Neutrophil (primary cell): ENCODE measurements around the gene RPUSD1.
"Not testable (repeated sequence)": the region's sequence is repeated elsewhere in the genome, so short reads cannot be mapped to it uniquely, and the experiment has no call there.

Experiments used
- H3K27ac ChIP-seq: fragments of 200-600 bp; sonication (generic); 2 replicates; pipeline ENCODE4 v1.5.1; 2016; ENCODE audit warnings: mild to moderate bottlenecking, moderate library complexity
- H3K27me3 ChIP-seq: fragments of 200-600 bp; sonication (generic); 2 replicates; pipeline ENCODE4 v1.6.0; 2016; ENCODE audit warnings: mild to moderate bottlenecking
- H3K36me3 ChIP-seq: fragments of 200-600 bp; sonication (generic); 2 replicates; pipeline ENCODE4 v1.5.1; 2017
- H3K4me1 ChIP-seq, 2 experiments: fragments of 200-600 bp in 1 of 2; sonication (generic) in 1 of 2; 1 replicate in 1 of 2; 2 replicates in 1 of 2; pipeline versions ENCODE4 v1.5.1 to v1.6.1; 2013 to 2016; ENCODE audit warnings: low read depth in 1 of 2, low read length in 1 of 2, mild to moderate bottlenecking in 1 of 2, moderate library complexity in 1 of 2; ENCODE audit not compliant: control insufficient read depth in 1 of 2, insufficient read depth in 1 of 2
- H3K4me3 ChIP-seq, 2 experiments: fragments of 200-600 bp in 1 of 2; sonication (generic) in 1 of 2; 1 replicate in 1 of 2; 2 replicates in 1 of 2; pipeline ENCODE4 v1.5.1; 2013 to 2016; ENCODE audit warnings: low read depth in 1 of 2, low read length in 1 of 2, mild to moderate bottlenecking in 1 of 2, moderate library complexity in 1 of 2
- H3K9me3 ChIP-seq: fragments of 200-600 bp; sonication (generic); 2 replicates; pipeline ENCODE4 v1.5.1; 2016
- CTCF ChIP-seq: fragments of 200-600 bp; sonication (generic); IDR thresholded peaks from 2 replicates; pipeline ENCODE4 v1.5.1; 2016; ENCODE audit warnings: antibody characterized with exemption

Gene RPUSD1

DNA sequence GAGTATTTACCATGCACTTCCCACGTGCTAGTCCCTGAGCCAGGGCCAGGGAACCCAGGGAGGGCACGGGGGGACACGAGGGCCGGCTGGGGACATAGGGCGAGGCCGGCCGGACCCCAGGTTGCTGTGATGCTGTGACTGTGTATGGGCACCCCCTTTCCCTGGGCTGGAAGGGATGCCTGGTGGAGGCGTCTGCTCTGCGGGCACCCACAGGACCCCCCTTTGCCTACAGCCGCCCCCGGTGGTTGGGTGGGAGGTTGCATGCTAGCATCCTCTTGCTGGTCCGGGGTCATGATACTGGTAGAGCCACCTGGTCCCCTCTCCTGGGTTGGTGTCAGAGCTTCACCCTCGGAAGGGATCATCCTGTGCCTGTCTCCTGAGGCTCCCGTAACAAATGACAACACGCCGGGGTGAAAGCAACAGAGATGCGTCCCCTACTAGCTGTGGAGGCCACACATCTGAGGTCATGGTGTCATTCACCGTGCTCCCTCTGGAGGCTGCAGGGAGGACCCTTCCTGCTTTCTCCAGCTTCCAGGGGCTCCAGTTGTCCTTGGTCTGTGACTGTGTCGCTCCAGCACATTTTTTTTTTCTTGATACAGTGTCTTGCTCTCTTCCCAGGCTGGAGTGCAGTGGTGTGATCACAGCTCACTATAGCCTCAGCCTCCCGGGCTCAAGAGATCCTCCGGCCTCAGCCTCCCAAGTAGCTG, 44.2 kb downstream of the RPUSD1 start:
- TF ChIP-seq CTCF = no peak
- Histone ChIP-seq H3K36me3 (no peaks in the 10 kb centered on the region), H3K4me1 (peaks cover 12 to 15% of the 10 kb centered on the region in 2 experiments), H3K27me3 (peaks cover 6% of the 10 kb centered on the region), H3K27ac (no peak overlapping the region), H3K9me3 (no peaks in the 10 kb centered on the region), H3K4me3 (no peak overlapping the region)

DNA sequence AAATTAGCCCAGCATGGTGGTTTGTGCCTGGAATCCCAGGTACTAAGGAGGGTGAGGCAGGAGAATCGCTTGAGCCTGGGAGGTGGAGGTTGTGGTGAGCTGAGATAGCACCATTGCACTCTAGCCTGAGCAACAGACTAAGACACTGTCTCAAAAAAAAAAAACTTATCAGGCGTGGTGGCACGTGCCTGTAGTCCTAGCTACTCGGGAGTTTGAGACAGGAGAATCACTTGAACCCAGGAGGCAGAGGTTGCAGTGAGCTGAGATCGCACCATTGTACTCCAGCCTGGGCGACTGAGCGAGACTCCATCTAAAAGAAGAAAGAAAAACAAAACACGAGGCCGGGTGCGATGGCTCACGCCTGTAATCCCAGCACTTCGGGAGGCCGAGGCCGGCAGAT, 45.3 kb downstream of the RPUSD1 start:
- H3K27ac ChIP-seq, H3K4me3 ChIP-seq, H3K27me3 ChIP-seq, H3K36me3 ChIP-seq, H3K9me3 ChIP-seq: not testable (repeated sequence)
- peaks cover 12 to 15% of the 10 kb centered on the region in 2 experiments for H3K4me1 ChIP-seq

DNA sequence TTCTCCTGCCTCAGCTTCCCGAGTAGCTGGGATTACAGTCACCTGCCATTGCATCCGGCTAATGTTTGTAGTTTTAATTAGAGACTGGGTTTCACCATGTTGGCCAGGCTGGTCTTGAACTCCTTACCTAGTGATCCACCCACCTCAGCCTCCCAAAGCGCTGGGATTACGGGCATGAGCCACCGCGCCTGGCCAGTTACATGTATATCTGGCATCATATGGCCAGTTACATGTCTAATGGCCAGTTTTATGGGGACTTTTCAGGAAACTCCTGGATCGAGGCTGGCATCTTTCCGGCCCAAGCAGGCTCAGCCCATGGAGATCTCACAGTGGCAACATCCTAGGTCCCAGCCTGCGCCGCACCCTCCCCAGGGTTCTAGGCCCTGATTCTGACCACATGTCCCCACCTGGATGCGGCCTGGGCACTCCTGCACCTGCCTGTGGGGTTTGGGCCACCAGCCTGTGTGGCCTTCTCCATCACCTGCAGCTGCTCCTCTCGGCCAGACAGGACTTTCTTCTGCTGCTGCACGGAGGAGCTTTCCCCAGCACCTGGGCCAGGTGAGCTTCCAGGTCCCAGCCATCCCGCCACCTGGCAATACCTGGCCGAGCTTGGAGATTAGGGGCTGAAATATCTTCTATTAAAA, 46.1 kb downstream of the RPUSD1 start:
- Histone ChIP-seq H3K4me3 (no peak overlapping the region), H3K9me3 (no peaks in the 10 kb centered on the region), H3K27me3 (peaks cover 6% of the 10 kb centered on the region), H3K4me1 (peaks cover 12 to 15% of the 10 kb centered on the region in 2 experiments), H3K27ac (no peak overlapping the region), H3K36me3 (peaks cover 8% of the 10 kb centered on the region)
- no peak for TF ChIP-seq CTCF

DNA sequence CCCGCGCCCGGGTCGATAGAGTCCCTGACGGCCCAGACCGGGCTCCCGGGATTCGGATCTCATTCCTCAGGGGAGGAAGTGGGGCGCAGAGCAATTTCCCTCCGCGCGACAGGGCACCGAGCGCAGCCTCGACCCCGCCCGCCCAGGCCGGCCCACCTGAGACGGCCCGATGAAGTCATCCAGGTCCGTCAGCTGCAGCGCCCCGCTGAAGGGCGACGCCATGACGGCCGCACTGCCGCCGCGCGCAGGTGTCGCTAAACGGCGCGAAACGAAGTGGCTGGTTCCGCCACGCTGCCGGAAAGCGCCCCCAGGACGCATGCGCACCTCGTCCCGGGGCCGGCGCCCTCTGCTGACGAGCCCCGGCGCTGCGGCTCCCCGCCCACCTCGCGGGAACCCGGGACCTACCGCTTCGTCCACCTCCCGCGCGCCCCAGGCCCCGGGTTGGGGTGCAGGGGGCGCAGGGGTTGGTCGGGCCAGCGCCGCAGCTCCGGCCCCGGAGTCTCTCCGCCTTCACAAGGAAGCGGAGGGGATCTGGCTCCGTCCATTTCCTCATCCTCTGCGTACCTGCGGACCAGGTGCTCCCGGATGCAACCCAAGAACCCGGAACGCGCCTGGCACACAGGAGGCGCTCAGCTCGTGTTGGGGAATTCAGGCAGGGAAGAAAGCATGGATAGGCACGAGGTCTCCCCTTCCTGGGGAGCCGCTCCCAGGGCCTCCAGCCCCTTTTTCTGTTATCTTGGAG, 47.2 kb downstream of the RPUSD1 start, which contains the start of gene CIAO3:
Gene CIAO3, minus strand, starts transcription at position 234 of the 742 bp plus-strand sequence. Its CDS starts 12 bp downstream, at position 222.
- Histone ChIP-seq H3K36me3 (peaks cover 17% of the 10 kb centered on the region), H3K27ac (peak within 1 kb of the TSS; percentile 38), H3K27me3 (peaks cover 5% of the 10 kb centered on the region), H3K4me3 (peak within 1 kb of the TSS; percentile 77 to 82), H3K4me1 (peaks cover 12 to 15% of the 10 kb centered on the region in 2 experiments), H3K9me3 (no peaks in the 10 kb centered on the region)
- TF ChIP-seq CTCF = peak; percentile 98

GRCh38 chr16:740459-740763, 47.8 kb downstream of the RPUSD1 start:
- TF ChIP-seq CTCF = no peak
- Histone ChIP-seq H3K27me3 (no peaks in the 10 kb centered on the region), H3K4me3 (peak overlapping the region; percentile 77 to 82), H3K9me3 (no peaks in the 10 kb centered on the region), H3K27ac (peak overlapping the region; percentile 38), H3K36me3 (peaks cover 22% of the 10 kb centered on the region), H3K4me1 (peaks cover 12 to 15% of the 10 kb centered on the region in 2 experiments)
